ENCODE measurements around the gene NRXN3.

- TF ChIP-seq CTCF (conservative IDR thresholded peaks at IDR 0.05 in 1 of 2, IDR thresholded peaks at IDR 0.05 in 1 of 2; ENCODE audit: low read depth in 1 of 2, low read length in 2 of 2) (no peak), EZH2 (IDR thresholded peaks at IDR 0.05; ENCODE audit: low read length, missing control alignments) (no peak)
These were observed 1651.9 kb downstream of the NRXN3 start for GRCh38 chr14:79822034-79822433.

Data from fibroblast of lung (primary cell).